ENCODE data around the gene BYSL. TPM values are rescaled to one million over a fixed set of nuclear protein-coding genes. Genes with fewer than 3 reads are reported as not detected.

The BYSL gene
- total RNA-seq, 4 donors from 2014 or later: 9.8 to 38.2 (median 11.8) TPM

GRCh38 chr6:41931792-41932191, 10.5 kb downstream of the BYSL start:
- DNase-seq (ENCODE audit: low spot score) (no peak), ATAC-seq (ENCODE audit: low FRiP score) (no peak)
- no peak for TF ChIP-seq CTCF (IDR thresholded peaks at IDR 0.05)

GRCh38 chr6:41932378-41932777, 11.1 kb downstream of the BYSL start:
- no peak for TF ChIP-seq CTCF (IDR thresholded peaks at IDR 0.05)
- DNase-seq (ENCODE audit: low spot score): no peak
- no peak for ATAC-seq (ENCODE audit: low FRiP score)

- DNase-seq (ENCODE audit: low spot score) (no peak), ATAC-seq (ENCODE audit: low FRiP score) (no peak)
- TF ChIP-seq CTCF (IDR thresholded peaks at IDR 0.05): no peak
Observed at GRCh38 chr6:41934278-41935192, 13.2 kb downstream of the BYSL start.

- no peak for TF ChIP-seq CTCF (IDR thresholded peaks at IDR 0.05)
- DNase-seq (ENCODE audit: low spot score) (no peak), ATAC-seq (ENCODE audit: low FRiP score) (no peak)
Observed at GRCh38 chr6:41935193-41935574, 13.9 kb downstream of the BYSL start.

GRCh38 chr6:41935685-41936072, 14.4 kb downstream of the BYSL start:
- ATAC-seq (ENCODE audit: low FRiP score): no peak
- DNase-seq (ENCODE audit: low spot score): no peak
- no peak for TF ChIP-seq CTCF (IDR thresholded peaks at IDR 0.05)

GRCh38 chr6:41936073-41936837, 15.0 kb downstream of the BYSL start:
- DNase-seq (ENCODE audit: low spot score) (no peak), ATAC-seq (ENCODE audit: low FRiP score) (peak; percentile 55)
- TF ChIP-seq CTCF (IDR thresholded peaks at IDR 0.05): peak in 1 of 3 donors; percentile 42

All from omental fat pad (tissue), 4 donors.